ENCODE results near the gene SOX11.

Gene SOX11

GRCh38 chr2:5725072-5725471, 32.9 kb downstream of the SOX11 start:
- no peak for DNase-seq

- DNase-seq = no peak
Measured at GRCh38 chr2:5725794-5726463, 33.7 kb downstream of the SOX11 start.

DNA sequence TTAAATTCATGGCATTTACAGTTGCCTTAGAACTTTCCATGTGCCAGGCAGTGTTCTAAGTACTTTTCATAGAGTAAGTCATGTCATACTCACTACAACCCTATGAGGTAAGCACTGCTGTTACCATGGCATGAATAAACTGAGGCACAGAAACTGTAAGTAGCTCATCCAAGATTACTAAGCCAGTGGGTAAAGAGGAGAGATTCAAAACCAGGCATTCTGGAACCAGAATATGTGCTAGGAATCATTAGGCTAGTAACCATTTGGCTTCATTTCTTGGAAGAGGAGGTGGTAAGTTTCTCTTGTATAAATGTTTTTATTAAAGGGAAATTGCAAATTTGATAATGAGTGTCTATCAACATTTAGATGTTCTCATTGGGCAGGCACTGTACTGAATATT, 35.1 kb downstream of the SOX11 start:
- no peak for DNase-seq

GRCh38 chr2:5729416-5729815, 37.2 kb downstream of the SOX11 start:
- DNase-seq = no peak

DNA sequence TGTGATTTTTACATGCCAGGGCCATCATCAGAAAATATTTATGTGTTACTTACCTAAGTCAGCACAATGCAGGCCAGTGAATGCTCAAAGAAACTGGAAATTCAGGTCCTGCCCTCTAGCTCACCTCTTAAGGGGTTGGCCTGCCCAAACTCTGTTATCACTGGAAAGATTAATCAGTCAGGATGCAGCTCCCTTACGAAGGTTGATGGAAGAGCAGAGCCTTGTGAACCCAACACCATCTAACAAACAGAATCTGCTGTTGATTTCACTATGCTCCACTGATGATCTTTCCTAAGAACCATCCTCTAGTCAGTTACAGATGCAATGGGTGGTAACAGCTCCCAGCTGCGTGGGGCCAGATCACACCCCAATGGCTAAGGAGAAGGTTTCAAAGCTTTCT, 38.2 kb downstream of the SOX11 start:
- no peak for DNase-seq

GRCh38 chr2:5734859-5735520, 42.8 kb downstream of the SOX11 start:
- no peak for DNase-seq

DNA sequence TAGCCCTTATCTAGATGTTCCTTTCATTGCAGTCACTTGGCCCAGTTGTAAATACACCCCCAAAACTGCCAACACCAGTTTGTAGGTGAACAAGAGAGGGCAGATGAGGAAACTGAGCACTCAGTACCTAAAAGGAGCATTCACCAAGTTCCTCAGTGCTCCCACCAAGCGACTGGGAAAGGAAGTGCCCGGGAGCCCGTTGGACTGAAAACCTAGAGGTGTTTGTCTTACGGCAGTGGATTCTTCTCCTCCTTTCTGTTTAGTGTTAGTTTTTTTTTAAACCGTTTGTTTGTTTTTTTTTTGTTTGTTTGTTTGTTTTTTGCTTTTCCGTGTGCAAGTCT, 43.3 kb downstream of the SOX11 start:
- DNase-seq = no peak

DNA sequence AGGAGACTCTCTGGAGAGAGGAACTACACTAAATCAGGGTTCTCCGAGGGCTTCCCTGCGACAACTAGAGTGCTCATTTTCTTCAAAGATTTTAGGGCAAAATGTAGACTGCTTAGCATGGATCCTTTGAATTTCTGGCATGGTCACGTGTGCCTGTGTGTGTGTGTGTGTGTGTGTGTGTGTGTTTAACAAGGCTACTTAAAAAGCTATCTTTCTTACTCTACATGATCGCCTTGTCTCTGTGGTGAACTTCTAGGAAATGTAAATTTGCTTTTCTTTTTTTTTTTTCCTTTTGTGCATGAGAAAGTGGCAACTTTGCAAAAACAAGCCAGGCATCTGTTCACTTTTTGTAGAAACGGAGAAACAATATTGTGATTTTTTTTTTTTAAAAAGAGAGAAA, 43.9 kb downstream of the SOX11 start:
- no peak for DNase-seq

GRCh38 chr2:5736886-5737285, 44.7 kb downstream of the SOX11 start:
- no peak for DNase-seq

- no peak for DNase-seq
Measured at GRCh38 chr2:5740053-5740452, 47.9 kb downstream of the SOX11 start.

- DNase-seq = no peak
Measured at GRCh38 chr2:5740817-5741216, 48.6 kb downstream of the SOX11 start.

DNA sequence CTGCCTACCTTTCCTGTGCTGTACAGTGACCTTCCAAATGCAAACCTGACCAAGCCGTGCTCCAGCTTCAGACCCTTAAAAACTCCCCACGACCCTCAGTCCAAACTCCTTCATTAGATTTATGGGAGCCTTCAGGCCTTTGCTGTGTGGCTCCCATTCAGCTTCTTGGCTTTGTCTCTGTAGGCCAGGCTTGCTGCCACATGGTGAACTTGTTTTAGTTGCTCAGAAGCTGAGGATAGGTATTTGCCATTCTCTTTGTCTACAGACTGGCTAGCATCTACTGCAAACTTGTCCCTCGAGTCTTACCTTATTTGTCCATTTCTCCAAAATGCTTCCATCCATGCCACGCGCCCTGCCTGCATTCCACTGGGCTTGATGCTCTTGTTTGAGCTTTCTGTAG, 49.1 kb downstream of the SOX11 start:
- DNase-seq = no peak

DNA sequence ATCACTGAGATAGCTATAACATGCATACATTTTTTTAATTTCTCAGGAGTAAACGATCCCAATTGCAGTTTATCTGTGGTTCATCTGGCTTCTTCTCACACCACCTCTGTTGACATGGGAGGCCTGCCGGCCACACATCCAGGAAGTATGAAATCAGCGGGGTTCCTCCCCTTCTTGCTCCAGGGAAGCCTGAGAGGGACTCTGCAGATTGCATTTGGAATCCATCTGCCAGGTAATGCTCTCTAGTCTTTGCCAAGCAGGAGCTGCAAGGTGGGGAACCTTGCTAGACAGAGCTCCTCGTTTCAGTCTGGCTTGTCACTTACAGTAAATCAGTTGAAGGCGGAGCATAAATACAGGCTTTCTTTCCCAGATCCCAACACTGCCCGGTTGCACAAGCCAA, 49.9 kb downstream of the SOX11 start:
- no peak for DNase-seq

DNA sequence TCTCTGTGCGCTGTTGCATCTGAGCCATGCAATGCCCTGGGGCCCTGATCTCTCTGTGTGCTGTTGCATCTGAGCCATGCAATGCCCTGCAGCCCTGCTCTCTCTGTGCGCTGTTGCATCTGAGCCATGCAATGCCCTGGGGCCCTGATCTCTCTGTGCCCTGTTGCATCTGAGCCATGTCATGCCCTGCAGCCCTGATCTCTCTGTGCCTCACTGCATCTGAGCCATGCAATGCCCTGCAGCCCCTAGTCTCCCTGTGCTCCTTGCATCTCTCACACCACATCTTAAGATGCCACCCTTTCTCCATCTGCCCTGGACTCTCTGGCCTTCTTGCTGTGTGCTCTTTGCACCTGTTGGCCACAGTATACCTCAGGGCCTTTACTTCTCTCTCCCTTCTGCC, 56.2 kb downstream of the SOX11 start:
- no peak for DNase-seq

DNA sequence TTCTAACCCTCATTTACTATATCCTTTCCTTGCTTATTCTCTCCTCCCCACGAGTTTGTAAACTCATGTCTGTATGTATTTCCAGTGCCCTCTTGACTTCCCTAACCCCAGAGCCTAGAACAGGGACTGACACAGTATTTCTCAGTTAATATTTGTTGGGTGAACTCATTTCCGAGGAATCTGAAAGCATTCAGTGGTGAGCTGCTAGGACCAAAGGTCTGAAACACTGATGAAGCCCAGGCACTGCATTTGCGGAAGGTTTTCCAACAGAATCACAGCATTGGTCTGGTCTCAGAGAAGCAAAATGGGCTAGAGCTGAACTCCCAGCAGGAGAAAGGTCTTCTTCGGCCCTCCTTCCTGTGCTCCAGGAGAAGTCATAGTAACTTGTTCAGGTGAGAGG, 56.8 kb downstream of the SOX11 start:
- no peak for DNase-seq

- no peak for DNase-seq
Measured at GRCh38 chr2:5749347-5749746, 57.2 kb downstream of the SOX11 start.
